SK-N-MC (cell line): ENCODE results near the gene ABLIM1.

ENCODE experiments used
- EZH2 ChIP-seq: fragments of 200-600 bp; sonication (generic); IDR thresholded peaks from one replicate; pipeline ENCODE4 v1.6.1; 2017; ENCODE audit warnings: antibody characterized with exemption
- FOXP2 ChIP-seq: optimal IDR thresholded peaks from 2 replicates; pipeline ENCODE3; 2011; ENCODE audit warnings: mild to moderate bottlenecking, moderate library complexity; ENCODE audit not compliant: insufficient read depth; ENCODE audit errors: extremely low read length, control extremely low read depth
- POLR2AphosphoS5 ChIP-seq: IDR thresholded peaks from 2 replicates; pipeline ENCODE4 v1.6.1; 2012; ENCODE audit warnings: mild to moderate bottlenecking, low read depth, low read length, borderline replicate concordance

GRCh38 chr10:114694062-114694461, 36.0 kb upstream of the ABLIM1 start:
- TF ChIP-seq POLR2AphosphoS5 (no peak), EZH2 (no peak), FOXP2 (no peak)
